ENCODE data around the gene CACNA1H. TPM values are rescaled to one million over a fixed set of nuclear protein-coding genes. Genes with fewer than 3 reads are reported as not detected.
A peak's percentile ranks its signal among the peaks of the same experiment; 100 is the strongest.

CACNA1H gene
- total and polyA plus RNA-seq, 2 donors (not counting 3 experiments of a cell fraction or from before 2014, with no cell fraction given): 0.03 TPM; not detected in 1

DNA sequence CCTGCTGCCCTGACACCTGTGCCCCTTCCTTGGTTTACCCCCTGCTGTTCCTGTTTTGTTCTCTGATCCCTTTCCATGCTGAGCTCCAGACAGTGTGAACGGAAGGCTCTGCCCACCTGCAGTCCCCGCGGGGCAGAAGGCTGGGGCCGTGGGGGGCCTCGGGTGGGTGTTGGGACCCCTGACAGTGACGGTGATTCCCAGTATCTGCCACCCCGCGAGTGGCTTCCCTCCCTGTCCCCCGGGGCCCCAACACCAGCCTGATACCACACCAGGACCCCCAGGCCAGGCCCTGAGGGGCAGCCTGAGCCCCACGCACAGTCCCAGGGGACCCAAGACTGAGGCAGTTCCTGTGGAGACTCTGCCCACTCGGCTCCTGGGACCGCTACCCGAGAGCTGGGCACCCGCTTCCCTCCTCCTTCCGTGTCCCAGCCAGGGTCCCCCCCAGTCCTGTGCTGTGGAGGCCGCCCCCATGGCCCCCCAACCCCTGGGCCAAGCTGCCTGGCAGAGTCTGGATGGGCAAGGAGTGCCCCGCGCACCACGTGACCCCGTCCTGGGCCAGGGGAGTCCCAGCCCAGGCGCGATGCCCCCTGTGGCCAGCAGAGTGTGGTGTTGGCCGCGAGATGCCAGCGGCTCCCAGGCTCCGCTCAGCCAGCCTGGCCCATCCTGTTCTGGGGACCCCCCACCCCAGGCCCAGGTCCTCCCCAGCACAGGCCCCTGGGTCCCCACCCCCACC lies 46.9 kb upstream of the CACNA1H start:
- Histone ChIP-seq H3K4me3 (replicated peaks in 1 of 3; ENCODE audit: insufficient read depth in 1 of 3, low read depth in 1 of 3, low read length in 3 of 3) (no peak overlapping the region), H2AFZ (ENCODE audit: low read depth, low read length) (no peak overlapping the region), H3K9ac (replicated peaks; ENCODE audit: extremely low read depth, insufficient read depth, low read length) (no peak overlapping the region), H3K4me1 (ENCODE audit: control insufficient read depth, extremely low read depth, insufficient read depth, low read length) (no peaks in the 10 kb centered on the region), H3K36me3 (ENCODE audit: control insufficient read depth in 2 of 2, extremely low read depth in 1 of 2, insufficient read depth in 2 of 2, low read length in 2 of 2) (no peaks in the 10 kb centered on the region), H3K79me2 (ENCODE audit: control insufficient read depth, insufficient read depth, low read length) (no peaks in the 10 kb centered on the region), H3K27me3 (ENCODE audit: control insufficient read depth in 2 of 2, insufficient read depth in 2 of 2, low read length in 2 of 2) (no peaks in the 10 kb centered on the region), H3K27ac (ENCODE audit: insufficient read depth, low read depth, low read length) (no peak overlapping the region), H3K9me1 (replicated peaks; ENCODE audit: control insufficient read depth, extremely low read depth, insufficient read depth, low read length) (no peaks in the 10 kb centered on the region), H4K20me1 (replicated peaks; ENCODE audit: control insufficient read depth, extremely low read depth, insufficient read depth, low read length) (no peaks in the 10 kb centered on the region), H3K4me2 (ENCODE audit: insufficient read depth, low read length) (no peak overlapping the region), H3K9me3 (replicated peaks; ENCODE audit: control insufficient read depth, insufficient read depth, low read length) (no peaks in the 10 kb centered on the region)
- ChIA-PET POLR2A (no interaction called here), CTCF (interaction anchor here (0.7 kb wide), 1 partner anchor 37 kb away, joined by 3 read pairs; no protein-coding TSS in a partner anchor)
- intact Hi-C loops (cut with micrococcal nuclease) (loop anchor here (1.0 kb wide), 1 partner anchor 88 kb away; no protein-coding TSS in a partner anchor), dilution Hi-C loops (cut with MboI; ENCODE audit: extremely low pct_ligation_motif_present, low sequenced_read_pairs) (no loop called here)
- TF ChIP-seq, protein P1, sequence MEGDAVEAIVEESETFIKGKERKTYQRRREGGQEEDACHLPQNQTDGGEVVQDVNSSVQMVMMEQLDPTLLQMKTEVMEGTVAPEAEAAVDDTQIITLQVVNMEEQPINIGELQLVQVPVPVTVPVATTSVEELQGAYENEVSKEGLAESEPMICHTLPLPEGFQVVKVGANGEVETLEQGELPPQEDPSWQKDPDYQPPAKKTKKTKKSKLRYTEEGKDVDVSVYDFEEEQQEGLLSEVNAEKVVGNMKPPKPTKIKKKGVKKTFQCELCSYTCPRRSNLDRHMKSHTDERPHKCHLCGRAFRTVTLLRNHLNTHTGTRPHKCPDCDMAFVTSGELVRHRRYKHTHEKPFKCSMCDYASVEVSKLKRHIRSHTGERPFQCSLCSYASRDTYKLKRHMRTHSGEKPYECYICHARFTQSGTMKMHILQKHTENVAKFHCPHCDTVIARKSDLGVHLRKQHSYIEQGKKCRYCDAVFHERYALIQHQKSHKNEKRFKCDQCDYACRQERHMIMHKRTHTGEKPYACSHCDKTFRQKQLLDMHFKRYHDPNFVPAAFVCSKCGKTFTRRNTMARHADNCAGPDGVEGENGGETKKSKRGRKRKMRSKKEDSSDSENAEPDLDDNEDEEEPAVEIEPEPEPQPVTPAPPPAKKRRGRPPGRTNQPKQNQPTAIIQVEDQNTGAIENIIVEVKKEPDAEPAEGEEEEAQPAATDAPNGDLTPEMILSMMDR (IDR thresholded peaks at IDR 0.05; ENCODE audit: extremely low read depth in 1 of 2, insufficient read depth in 1 of 2, low read depth in 1 of 2, low read length in 2 of 2): peak; percentile 73 to 99
- TF ChIP-seq, protein P2, sequence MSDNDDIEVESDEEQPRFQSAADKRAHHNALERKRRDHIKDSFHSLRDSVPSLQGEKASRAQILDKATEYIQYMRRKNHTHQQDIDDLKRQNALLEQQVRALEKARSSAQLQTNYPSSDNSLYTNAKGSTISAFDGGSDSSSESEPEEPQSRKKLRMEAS (IDR thresholded peaks at IDR 0.05; ENCODE audit: insufficient read depth, insufficient read length): peak; percentile 81
- TF ChIP-seq POLR2AphosphoS5 (IDR thresholded peaks at IDR 0.05; ENCODE audit: insufficient read depth, low read depth, low read length) (no peak), EZH2 (IDR thresholded peaks at IDR 0.05; ENCODE audit: borderline replicate concordance, low read depth, low read length, severe bottlenecking) (no peak), POLR2A (IDR thresholded peaks at IDR 0.05; ENCODE audit: low read depth, low read length) (no peak), JUN (IDR thresholded peaks at IDR 0.05; ENCODE audit: borderline replicate concordance, insufficient read depth, insufficient read length, low read depth) (no peak), GATA2 (IDR thresholded peaks at IDR 0.05; ENCODE audit: insufficient read depth, insufficient read length, low read depth, low read length) (no peak)
- FAIRE-seq: peak; percentile 55
- DNase-seq (ENCODE audit: low read depth, low spot score): peak; percentile 57
- no TSS peak for BruUV-seq (replicated peaks)

All from endothelial cell of umbilical vein (primary cell).